ENCODE results near the gene WIPF3.

WIPF3 gene

DNA sequence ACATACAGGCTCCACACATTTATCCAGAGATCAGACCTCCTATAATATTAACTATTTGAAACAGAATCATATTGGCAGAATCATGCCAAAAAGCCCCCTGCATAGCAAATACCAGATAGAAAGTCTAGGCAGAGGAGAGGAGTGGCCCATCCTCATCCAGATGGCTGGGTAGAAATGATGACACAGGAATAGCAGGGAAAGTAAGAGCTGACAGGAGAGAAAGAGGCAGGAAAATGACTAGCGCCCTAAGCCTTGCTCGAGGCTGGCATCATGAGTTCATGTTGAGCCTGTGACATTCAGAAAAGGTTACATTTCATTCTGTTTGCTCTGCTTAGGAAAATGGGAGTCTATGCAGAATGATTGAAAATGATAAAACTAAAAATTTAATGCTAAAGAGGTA, 27.6 kb downstream of the WIPF3 start:
- TF ChIP-seq, protein P1, sequence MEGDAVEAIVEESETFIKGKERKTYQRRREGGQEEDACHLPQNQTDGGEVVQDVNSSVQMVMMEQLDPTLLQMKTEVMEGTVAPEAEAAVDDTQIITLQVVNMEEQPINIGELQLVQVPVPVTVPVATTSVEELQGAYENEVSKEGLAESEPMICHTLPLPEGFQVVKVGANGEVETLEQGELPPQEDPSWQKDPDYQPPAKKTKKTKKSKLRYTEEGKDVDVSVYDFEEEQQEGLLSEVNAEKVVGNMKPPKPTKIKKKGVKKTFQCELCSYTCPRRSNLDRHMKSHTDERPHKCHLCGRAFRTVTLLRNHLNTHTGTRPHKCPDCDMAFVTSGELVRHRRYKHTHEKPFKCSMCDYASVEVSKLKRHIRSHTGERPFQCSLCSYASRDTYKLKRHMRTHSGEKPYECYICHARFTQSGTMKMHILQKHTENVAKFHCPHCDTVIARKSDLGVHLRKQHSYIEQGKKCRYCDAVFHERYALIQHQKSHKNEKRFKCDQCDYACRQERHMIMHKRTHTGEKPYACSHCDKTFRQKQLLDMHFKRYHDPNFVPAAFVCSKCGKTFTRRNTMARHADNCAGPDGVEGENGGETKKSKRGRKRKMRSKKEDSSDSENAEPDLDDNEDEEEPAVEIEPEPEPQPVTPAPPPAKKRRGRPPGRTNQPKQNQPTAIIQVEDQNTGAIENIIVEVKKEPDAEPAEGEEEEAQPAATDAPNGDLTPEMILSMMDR (IDR thresholded peaks at IDR 0.05; ENCODE audit: low read depth, low read length): no peak
- no peak for DNase-seq (ENCODE audit: low read depth in 2 of 2)
- no peak overlapping the region for H3K4me3 ChIP-seq (replicated peaks in 1 of 2; ENCODE audit: low read depth in 2 of 2, low read length in 2 of 2)

DNA sequence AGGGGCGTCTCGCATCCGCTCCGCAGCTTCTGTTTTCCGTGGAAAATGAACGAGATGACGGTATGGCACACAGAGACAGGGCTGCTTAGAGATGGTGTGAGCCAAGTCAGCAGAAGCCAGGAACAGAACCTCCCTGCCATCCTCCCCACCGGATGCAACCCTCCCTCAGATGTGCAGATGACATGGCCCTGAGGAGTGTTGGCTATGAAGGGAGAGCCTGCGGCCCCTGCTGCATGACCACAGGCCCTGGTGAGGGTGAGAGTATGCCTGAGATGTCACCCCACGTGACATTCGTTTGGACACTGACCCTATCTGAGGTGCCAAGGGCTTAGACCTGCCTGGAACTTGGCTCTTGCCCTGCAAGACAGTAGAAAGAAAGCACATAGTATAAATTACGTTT, 29.4 kb downstream of the WIPF3 start:
- no peak for DNase-seq (ENCODE audit: low read depth in 2 of 2)
- TF ChIP-seq, protein P1 (IDR thresholded peaks at IDR 0.05; ENCODE audit: low read depth, low read length): no peak
- no peak overlapping the region for H3K4me3 ChIP-seq (replicated peaks in 1 of 2; ENCODE audit: low read depth in 2 of 2, low read length in 2 of 2)

DNA sequence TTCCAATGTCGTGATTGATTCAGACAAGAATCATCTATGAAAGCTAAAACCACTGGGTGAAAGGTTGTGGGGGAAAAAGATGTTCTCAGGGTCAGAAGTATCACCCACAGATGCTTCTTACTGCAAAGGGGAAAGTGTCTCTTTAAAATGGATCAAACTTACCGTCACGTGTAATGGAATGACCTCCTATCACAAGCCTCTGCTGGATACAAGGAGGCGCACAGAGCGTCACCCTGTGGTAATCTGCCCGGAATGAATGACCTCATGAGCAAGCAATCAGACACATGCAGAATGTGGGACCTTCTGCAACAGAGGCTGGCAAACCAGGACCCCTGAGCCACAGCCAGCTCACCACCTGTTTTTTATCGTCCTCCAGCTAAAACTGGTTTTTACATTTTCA, 33.0 kb downstream of the WIPF3 start:
- H3K4me3 ChIP-seq (replicated peaks in 1 of 2; ENCODE audit: low read depth in 2 of 2, low read length in 2 of 2): no peak overlapping the region
- peak; percentile 59 for DNase-seq (ENCODE audit: low read depth in 2 of 2)
- TF ChIP-seq, protein P1 (IDR thresholded peaks at IDR 0.05; ENCODE audit: low read depth, low read length): no peak

DNA sequence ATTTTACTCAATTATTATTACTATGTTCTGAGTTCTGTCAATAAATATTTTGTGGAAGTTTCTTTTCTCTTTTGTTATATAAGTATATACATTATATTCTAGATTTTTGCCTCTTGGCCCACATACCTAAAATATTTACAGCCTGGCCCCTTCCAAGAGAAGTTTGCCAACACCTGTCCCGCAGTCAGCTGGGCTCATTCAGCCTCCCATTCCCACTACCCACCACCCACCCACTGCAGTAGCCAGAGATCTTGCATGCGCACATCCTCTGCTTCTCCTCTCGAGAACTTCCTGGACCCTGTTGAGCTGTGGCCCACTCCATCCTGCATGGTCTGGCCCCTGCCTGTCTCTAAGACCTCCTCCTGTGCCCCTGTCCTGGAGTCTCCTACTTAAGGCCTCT, 33.6 kb downstream of the WIPF3 start:
- H3K4me3 ChIP-seq (replicated peaks in 1 of 2; ENCODE audit: low read depth in 2 of 2, low read length in 2 of 2): no peak overlapping the region
- no peak for DNase-seq (ENCODE audit: low read depth in 2 of 2)
- TF ChIP-seq, protein P1 (IDR thresholded peaks at IDR 0.05; ENCODE audit: low read depth, low read length): no peak

DNA sequence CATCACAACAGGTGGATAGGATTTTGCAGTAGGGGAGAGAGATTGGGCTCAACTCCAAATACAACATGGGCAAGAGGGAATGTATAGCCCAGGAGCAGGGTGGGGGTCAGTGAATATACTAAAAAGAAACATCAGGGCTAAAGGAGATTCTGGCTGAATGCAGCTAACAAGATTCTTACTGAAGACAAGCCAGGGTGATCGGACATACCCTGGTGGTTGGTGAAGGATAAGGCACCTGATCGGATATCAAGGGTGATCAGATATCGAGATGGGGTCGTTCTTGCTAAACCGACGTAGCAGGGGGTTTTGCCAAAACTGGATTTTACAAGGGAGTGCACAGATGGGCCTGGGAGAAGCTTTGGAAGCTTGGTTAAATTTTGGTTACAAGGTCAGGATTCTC, 34.4 kb downstream of the WIPF3 start:
- TF ChIP-seq, protein P1 (IDR thresholded peaks at IDR 0.05; ENCODE audit: low read depth, low read length): no peak
- no peak overlapping the region for H3K4me3 ChIP-seq (replicated peaks in 1 of 2; ENCODE audit: low read depth in 2 of 2, low read length in 2 of 2)
- DNase-seq (ENCODE audit: low read depth in 2 of 2): no peak

DNA sequence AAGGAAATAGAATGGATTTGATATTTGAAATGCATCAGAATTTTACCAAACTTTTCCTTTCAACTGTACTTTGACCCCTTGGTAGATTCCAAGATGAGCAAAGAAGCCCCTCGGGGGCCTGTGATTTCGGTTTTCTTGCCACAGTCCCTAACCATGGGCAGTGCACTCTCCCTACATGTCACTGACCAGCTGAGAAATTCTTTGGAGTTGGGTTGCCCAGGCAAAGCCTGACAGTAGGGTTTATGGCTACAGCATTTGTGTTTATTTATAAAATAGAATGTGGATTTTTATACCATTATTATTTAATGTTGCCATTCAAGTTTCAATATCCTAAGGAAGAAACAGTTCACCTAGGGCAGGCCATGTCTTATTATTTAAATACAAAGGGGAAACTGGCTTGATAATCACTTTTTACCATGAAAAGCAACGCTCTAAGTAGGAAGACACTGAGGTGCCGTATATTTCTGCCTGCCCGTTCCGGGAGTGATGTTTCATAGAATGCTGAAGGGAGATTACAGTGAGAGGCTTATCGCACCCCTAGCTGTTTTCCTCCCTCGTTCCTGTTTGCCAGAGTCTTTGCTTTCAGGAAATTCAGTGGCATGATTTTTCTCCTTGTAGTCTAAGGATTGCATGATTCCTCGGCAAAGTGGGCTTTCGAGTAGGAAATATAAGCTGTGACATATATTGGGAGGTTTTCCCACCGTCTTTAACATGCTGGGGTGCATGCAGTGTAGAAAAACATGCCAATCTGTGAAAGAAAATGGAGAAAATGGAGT, 35.8 kb downstream of the WIPF3 start:
- no peak for DNase-seq (ENCODE audit: low read depth in 2 of 2)
- TF ChIP-seq, protein P1 (IDR thresholded peaks at IDR 0.05; ENCODE audit: low read depth, low read length): no peak
- no peak overlapping the region for H3K4me3 ChIP-seq (replicated peaks in 1 of 2; ENCODE audit: low read depth in 2 of 2, low read length in 2 of 2)

DNA sequence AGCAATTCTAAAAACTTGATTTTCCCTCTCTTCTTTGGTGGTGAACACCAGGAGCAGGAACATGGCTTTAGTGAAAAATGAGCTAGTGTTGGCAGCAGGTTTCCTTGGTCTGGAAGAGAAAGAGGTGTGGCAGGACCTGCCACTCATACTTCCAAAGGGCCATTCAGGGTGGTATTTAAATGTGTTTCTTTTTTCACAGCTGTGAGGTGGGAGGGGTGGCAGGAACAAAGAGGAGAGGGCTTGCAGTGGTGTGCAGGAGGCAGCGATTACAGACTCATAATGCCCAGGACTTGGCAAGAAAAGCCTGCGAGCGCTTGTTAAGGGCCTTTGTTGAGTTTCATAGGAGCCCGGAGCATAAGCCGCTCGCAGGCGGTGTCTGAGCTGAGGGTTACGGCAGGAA, 36.8 kb downstream of the WIPF3 start:
- H3K4me3 ChIP-seq (replicated peaks in 1 of 2; ENCODE audit: low read depth in 2 of 2, low read length in 2 of 2): no peak overlapping the region
- TF ChIP-seq, protein P1 (IDR thresholded peaks at IDR 0.05; ENCODE audit: low read depth, low read length): no peak
- DNase-seq (ENCODE audit: low read depth in 2 of 2): no peak
